PC-9 (cell line): Measurements from ENCODE around the gene CDK8. TPM values are rescaled to one million over a fixed set of nuclear protein-coding genes. Genes with fewer than 3 reads are reported as not detected.
"Not testable (repeated sequence)": the region's sequence is repeated elsewhere in the genome, so short reads cannot be mapped to it uniquely, and the experiment has no call there.

Experiments
- BruUV-seq: library from RNA; stranded (reverse); fragments of 400-500 nt; replicated peaks from 2 replicates; lab custom pipeline; 2021; lab: Mats Ljungman, UMichigan
- CTCF ChIA-PET: fragments of 300-600 bp; sonication (Branson Sonifier 250); formaldehyde crosslinking; loops from one replicate; lab custom pipeline; 2022; ENCODE audit warnings: antibody characterized with exemption; lab: Charles Lee
- POLR2A ChIA-PET: fragments of 300-600 bp; sonication (Branson Sonifier 250); formaldehyde crosslinking; loops from one replicate; lab custom pipeline; 2022; ENCODE audit warnings: antibody characterized with exemption; ENCODE audit not compliant: unreplicated experiment; lab: Charles Lee
- DNase-seq, 2 experiments: peaks; one replicate each; pipeline versions ENCODE4 v3.0.0 to v3.0.0-alpha.2; 2015 to 2022; ENCODE audit warnings: mixed read lengths in 1 of 2
- H2AFZ ChIP-seq: fragments of 200-600 bp; sonication (generic); 2 replicates; pipeline ENCODE4 v1.8.1; 2017; ENCODE audit warnings: antibody characterized with exemption
- H3F3A ChIP-seq: fragments of 200-600 bp; sonication (generic); 2 replicates; pipeline ENCODE4 v1.8.1; 2017; ENCODE audit warnings: antibody characterized with exemption, mild to moderate bottlenecking, low read depth; ENCODE audit not compliant: insufficient read depth
- H3K27ac ChIP-seq: fragments of 200-600 bp; sonication (generic); 2 replicates; pipeline ENCODE4 v1.6.1; 2016; ENCODE audit warnings: mixed run types
- H3K27me3 ChIP-seq: fragments of 200-600 bp; sonication (generic); 2 replicates; pipeline ENCODE4 v1.6.1; 2016; ENCODE audit warnings: low read depth, mixed run types; ENCODE audit not compliant: insufficient read depth
- H3K36me3 ChIP-seq: fragments of 200-600 bp; sonication (generic); 2 replicates; pipeline ENCODE4 v1.6.1; 2016; ENCODE audit warnings: low read depth, mixed run types
- H3K4me1 ChIP-seq: fragments of 200-600 bp; sonication (generic); replicated peaks from 2 replicates; pipeline ENCODE4 v1.6.1; 2016; ENCODE audit warnings: mixed run types; ENCODE audit not compliant: insufficient read depth
- H3K4me2 ChIP-seq: fragments of 200-600 bp; sonication (generic); 2 replicates; pipeline ENCODE4 v1.6.1; 2017; ENCODE audit warnings: mixed run types
- H3K4me3 ChIP-seq: fragments of 200-600 bp; sonication (generic); 2 replicates; pipeline ENCODE4 v1.6.1; 2016; ENCODE audit warnings: mixed run types
- H3K79me2 ChIP-seq: fragments of 200-600 bp; sonication (generic); 2 replicates; pipeline ENCODE4 v1.6.1; 2017; ENCODE audit warnings: low read depth, mixed run types
- H3K9me2 ChIP-seq: fragments of 200-600 bp; sonication (generic); 2 replicates; pipeline ENCODE4 v1.8.1; 2017; ENCODE audit warnings: mild to moderate bottlenecking; ENCODE audit not compliant: insufficient read depth
- H3K9me3 ChIP-seq: fragments of 200-600 bp; sonication (generic); 2 replicates; pipeline ENCODE4 v1.8.1; 2016; ENCODE audit warnings: low read depth; ENCODE audit not compliant: insufficient read depth
- H4K20me1 ChIP-seq: fragments of 200-600 bp; sonication (generic); 2 replicates; pipeline ENCODE4 v1.8.1; 2017; ENCODE audit not compliant: insufficient read depth
- EZH2 ChIP-seq: fragments of 200-600 bp; sonication (generic); IDR thresholded peaks from 2 replicates; pipeline ENCODE4 v1.8.0; 2017; ENCODE audit warnings: antibody characterized with exemption, low read depth
- intact Hi-C: fragments of 100-400 bp; cut with micrococcal nuclease; formaldehyde crosslinking; loops from one replicate; pipeline ENCODE4 v1.10.0; 2022; ENCODE audit not compliant: unreplicated experiment
- total RNA-seq: library from RNA; stranded (reverse); gene quantifications from 2 replicates; pipeline ENCODE4 v1.2.3, GENCODE V29; 2021
- TF ChIP-seq, protein P1 (sequence below): fragments of 200-600 bp; sonication (generic); conservative IDR thresholded peaks from 2 replicates; pipeline ENCODE4 v1.6.1; 2017; ENCODE audit warnings: mixed run types, antibody characterized with exemption, mild to moderate bottlenecking, moderate library complexity

The CDK8 gene
- total RNA-seq, 1 experiment from 2014 or later = 14.8 TPM

GRCh38 chr13:26280295-26280694 lies 26.4 kb downstream of the CDK8 start:
- no TSS peak for BruUV-seq
- H3K27ac ChIP-seq = no peak overlapping the region
- ChIA-PET POLR2A (no interaction called here), CTCF (no interaction called here)
- H3K4me3 ChIP-seq = no peak overlapping the region
- no peaks in the 10 kb centered on the region for H3F3A ChIP-seq
- H3K9me3 ChIP-seq = no peaks in the 10 kb centered on the region
- no peak for DNase-seq
- H4K20me1 ChIP-seq = peaks cover 13% of the 10 kb centered on the region
- TF ChIP-seq, protein P1, sequence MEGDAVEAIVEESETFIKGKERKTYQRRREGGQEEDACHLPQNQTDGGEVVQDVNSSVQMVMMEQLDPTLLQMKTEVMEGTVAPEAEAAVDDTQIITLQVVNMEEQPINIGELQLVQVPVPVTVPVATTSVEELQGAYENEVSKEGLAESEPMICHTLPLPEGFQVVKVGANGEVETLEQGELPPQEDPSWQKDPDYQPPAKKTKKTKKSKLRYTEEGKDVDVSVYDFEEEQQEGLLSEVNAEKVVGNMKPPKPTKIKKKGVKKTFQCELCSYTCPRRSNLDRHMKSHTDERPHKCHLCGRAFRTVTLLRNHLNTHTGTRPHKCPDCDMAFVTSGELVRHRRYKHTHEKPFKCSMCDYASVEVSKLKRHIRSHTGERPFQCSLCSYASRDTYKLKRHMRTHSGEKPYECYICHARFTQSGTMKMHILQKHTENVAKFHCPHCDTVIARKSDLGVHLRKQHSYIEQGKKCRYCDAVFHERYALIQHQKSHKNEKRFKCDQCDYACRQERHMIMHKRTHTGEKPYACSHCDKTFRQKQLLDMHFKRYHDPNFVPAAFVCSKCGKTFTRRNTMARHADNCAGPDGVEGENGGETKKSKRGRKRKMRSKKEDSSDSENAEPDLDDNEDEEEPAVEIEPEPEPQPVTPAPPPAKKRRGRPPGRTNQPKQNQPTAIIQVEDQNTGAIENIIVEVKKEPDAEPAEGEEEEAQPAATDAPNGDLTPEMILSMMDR = no peak
- TF ChIP-seq EZH2 = no peak
- H3K4me2 ChIP-seq = no peak overlapping the region
- peaks cover 18% of the 10 kb centered on the region for H3K79me2 ChIP-seq
- intact Hi-C loops = no loop called here
- no peaks in the 10 kb centered on the region; the same call in 1 of the 2 replicates for H3K36me3 ChIP-seq
- H3K9me2 ChIP-seq = no peaks in the 10 kb centered on the region
- H3K4me1 ChIP-seq = no peaks in the 10 kb centered on the region
- H2AFZ ChIP-seq = no peak overlapping the region
- H3K27me3 ChIP-seq = no peaks in the 10 kb centered on the region

DNA sequence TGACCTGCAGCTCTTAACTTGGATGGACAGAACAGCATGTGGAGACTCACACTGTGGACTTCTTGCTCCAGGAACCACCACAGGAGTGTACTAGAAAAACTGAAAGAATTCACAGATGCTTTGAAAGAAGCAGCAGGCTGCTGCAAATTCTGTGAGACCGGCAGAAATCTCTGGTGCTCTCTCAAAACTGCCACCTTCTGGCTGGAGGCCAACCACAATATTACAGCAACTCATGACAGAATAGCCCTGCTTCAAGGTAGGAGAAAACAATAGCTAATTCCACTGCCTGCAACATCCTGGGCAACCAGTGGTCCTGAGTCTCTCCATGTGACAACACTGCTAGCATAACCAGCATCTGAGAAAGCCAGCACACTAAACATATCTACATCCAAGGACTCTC lies 26.9 kb downstream of the CDK8 start:
- H3K9me2 ChIP-seq = no peaks in the 10 kb centered on the region
- no peak overlapping the region for H3K4me2 ChIP-seq
- H3K36me3 ChIP-seq = no peaks in the 10 kb centered on the region; the same call in 1 of the 2 replicates
- BruUV-seq = no TSS peak
- intact Hi-C loops = no loop called here
- no peaks in the 10 kb centered on the region for H3K9me3 ChIP-seq
- no peak overlapping the region for H3K27ac ChIP-seq
- no peak for DNase-seq
- TF ChIP-seq, protein P1 = no peak
- no peak for TF ChIP-seq EZH2
- H3K4me3 ChIP-seq = no peak overlapping the region
- H3K79me2 ChIP-seq = peaks cover 13% of the 10 kb centered on the region
- H3F3A ChIP-seq = no peaks in the 10 kb centered on the region
- H3K27me3 ChIP-seq = no peaks in the 10 kb centered on the region
- CTCF ChIA-PET = no interaction called here
- POLR2A ChIA-PET = no interaction called here
- peaks cover 13% of the 10 kb centered on the region for H4K20me1 ChIP-seq
- no peak overlapping the region for H2AFZ ChIP-seq
- no peaks in the 10 kb centered on the region for H3K4me1 ChIP-seq

DNA sequence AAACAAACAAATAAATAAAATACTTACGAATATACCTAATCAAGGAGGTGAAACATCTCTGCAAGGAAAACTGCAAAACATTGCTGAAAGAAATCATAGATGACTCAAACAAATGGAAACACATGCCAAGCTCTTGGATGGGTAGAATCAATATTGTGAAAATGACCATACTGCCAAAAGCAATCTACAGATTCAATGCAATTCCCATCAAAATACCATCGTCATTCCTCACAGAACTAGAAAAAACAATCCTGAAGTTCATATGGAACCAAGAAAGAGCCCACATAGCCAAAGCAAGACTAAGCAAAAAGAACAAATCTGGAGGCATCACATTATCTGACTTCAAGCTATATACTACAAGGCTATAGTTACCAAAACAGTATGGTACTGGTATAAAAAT lies 32.0 kb downstream of the CDK8 start:
- intact Hi-C loops, BruUV-seq, H3K9me2 ChIP-seq, CTCF ChIA-PET, H3K4me2 ChIP-seq, H3K4me1 ChIP-seq, H3K9me3 ChIP-seq, H3K79me2 ChIP-seq, H3F3A ChIP-seq, DNase-seq, POLR2A ChIA-PET, H3K27ac ChIP-seq, H3K27me3 ChIP-seq, H3K36me3 ChIP-seq, H2AFZ ChIP-seq, H4K20me1 ChIP-seq, H3K4me3 ChIP-seq: not testable (repeated sequence)

GRCh38 chr13:26288838-26289237 lies 34.9 kb downstream of the CDK8 start:
- H3K27me3 ChIP-seq, BruUV-seq, H4K20me1 ChIP-seq, CTCF ChIA-PET, H3K9me2 ChIP-seq, H3K27ac ChIP-seq, POLR2A ChIA-PET, H3K4me3 ChIP-seq, H3K9me3 ChIP-seq, H3K4me1 ChIP-seq, H3K4me2 ChIP-seq, intact Hi-C loops, H2AFZ ChIP-seq, DNase-seq, H3K36me3 ChIP-seq, H3F3A ChIP-seq: not testable (repeated sequence)
- H3K79me2 ChIP-seq = peaks cover 14% of the 10 kb centered on the region
